Endothelial cell of umbilical vein (primary cell): Measurements from ENCODE around the gene PVRIG. TPM values are rescaled to one million over a fixed set of nuclear protein-coding genes. Genes with fewer than 3 reads are reported as not detected.

Experiments
- BruUV-seq: library from RNA; stranded (reverse); fragments of 400-500 nt; replicated peaks from 2 replicates; lab custom pipeline; 2021; lab: Mats Ljungman, UMichigan
- CTCF ChIA-PET: fragments of 300-600, 350-600 bp; sonication (Branson Sonifier 250); formaldehyde crosslinking; loops from one replicate; lab custom pipeline; 2021; ENCODE audit warnings: antibody characterized with exemption, inconsistent platforms; lab: Charles Lee
- POLR2A ChIA-PET: fragments of 300-600, 350-600 bp; sonication (Branson Sonifier 250); formaldehyde crosslinking; loops from one replicate; lab custom pipeline; 2021; ENCODE audit warnings: antibody characterized with exemption, inconsistent platforms; lab: Charles Lee
- DNase-seq: peaks from one replicate; pipeline ENCODE4 v3.0.0-alpha.2; 2011; ENCODE audit warnings: low read depth, low spot score
- FAIRE-seq: peaks from 2 replicates; lab custom pipeline; 2011; peaks lifted over from hg19 to GRCh38; lab: Jason Lieb, UNC
- H2AFZ ChIP-seq: 2 replicates; pipeline ENCODE4 v1.6.0; 2012; ENCODE audit warnings: low read depth, low read length, control low read depth, inconsistent platforms
- H3K27ac ChIP-seq: 2 replicates; pipeline ENCODE4 v1.5.1; 2011; ENCODE audit warnings: low read depth, mild to moderate bottlenecking, control low read depth, low read length, moderate library complexity; ENCODE audit not compliant: insufficient read depth
- H3K27me3 ChIP-seq, 2 experiments: 2 replicates each; pipeline versions ENCODE4 v1.6.0 to v1.6.1; 2011; ENCODE audit warnings: low read length in 2 of 2, mixed read lengths in 1 of 2; ENCODE audit not compliant: control insufficient read depth in 2 of 2, insufficient read depth in 2 of 2
- H3K36me3 ChIP-seq, 2 experiments: 2 replicates in 1 of 2; 3 replicates in 1 of 2; pipeline ENCODE4 v1.5.1; 2011; ENCODE audit warnings: low read length in 2 of 2, mild to moderate bottlenecking in 1 of 2, moderate library complexity in 1 of 2; ENCODE audit not compliant: control insufficient read depth in 2 of 2, insufficient read depth in 2 of 2; ENCODE audit errors: extremely low read depth in 1 of 2
- H3K4me1 ChIP-seq: 3 replicates; pipeline ENCODE4 v1.5.1; 2011; ENCODE audit warnings: mild to moderate bottlenecking, low read length; ENCODE audit not compliant: control insufficient read depth, insufficient read depth; ENCODE audit errors: extremely low read depth
- H3K4me2 ChIP-seq: 2 replicates; pipeline ENCODE4 v1.6.1; 2011; ENCODE audit warnings: low read length, control low read depth, mixed read lengths; ENCODE audit not compliant: insufficient read depth
- H3K4me3 ChIP-seq, 3 experiments: fragments of 200-600 bp in 1 of 3; sonication (generic), shearing (Covaris generic) in 1 of 3; replicated peaks in 1 of 3; 2 replicates each; pipeline ENCODE4 v1.5.1; 2011 to 2016; ENCODE audit warnings: control low read depth in 3 of 3, low read length in 3 of 3, mild to moderate bottlenecking in 2 of 3, inconsistent platforms in 1 of 3, low read depth in 1 of 3, moderate library complexity in 1 of 3; ENCODE audit not compliant: insufficient read depth in 1 of 3
- H3K79me2 ChIP-seq: 2 replicates; pipeline ENCODE4 v1.6.0; 2012; ENCODE audit warnings: low read length, inconsistent platforms; ENCODE audit not compliant: control insufficient read depth, insufficient read depth
- H3K9ac ChIP-seq: replicated peaks from 2 replicates; pipeline ENCODE3; 2011; ENCODE audit warnings: low read length, control low read depth; ENCODE audit not compliant: insufficient read depth; ENCODE audit errors: extremely low read depth
- H3K9me1 ChIP-seq: replicated peaks from 3 replicates; pipeline ENCODE4 v1.6.0; 2011; ENCODE audit warnings: mild to moderate bottlenecking, low read length; ENCODE audit not compliant: control insufficient read depth, insufficient read depth; ENCODE audit errors: extremely low read depth
- H3K9me3 ChIP-seq: replicated peaks from 2 replicates; pipeline ENCODE4 v1.5.1; 2012; ENCODE audit warnings: low read length, inconsistent platforms; ENCODE audit not compliant: control insufficient read depth, insufficient read depth
- H4K20me1 ChIP-seq: replicated peaks from 2 replicates; pipeline ENCODE3; 2011; ENCODE audit warnings: mild to moderate bottlenecking, low read length; ENCODE audit not compliant: control insufficient read depth, insufficient read depth; ENCODE audit errors: extremely low read depth
- FOS ChIP-seq: IDR thresholded peaks from 2 replicates; pipeline ENCODE4 v1.6.1; 2011; ENCODE audit warnings: mild to moderate bottlenecking, low read length, moderate library complexity, borderline replicate concordance; ENCODE audit not compliant: insufficient read depth
- GATA2 ChIP-seq: IDR thresholded peaks from 2 replicates; pipeline ENCODE4 v1.7.0; 2011; ENCODE audit warnings: low read depth, mild to moderate bottlenecking, moderate library complexity, mixed read lengths, low read length; ENCODE audit not compliant: insufficient read length, insufficient read depth
- JUN ChIP-seq: IDR thresholded peaks from 2 replicates; pipeline ENCODE4 v1.6.1; 2011; ENCODE audit warnings: borderline replicate concordance, low read depth; ENCODE audit not compliant: insufficient read length, insufficient read depth
- MYC ChIP-seq: IDR thresholded peaks from one replicate; pipeline ENCODE4 v1.6.1; 2011; ENCODE audit warnings: mild to moderate bottlenecking, low read depth, low read length
- POLR2AphosphoS5 ChIP-seq: IDR thresholded peaks from 2 replicates; pipeline ENCODE4 v1.6.1; 2012; ENCODE audit warnings: low read depth, mild to moderate bottlenecking, control low read depth, low read length, moderate library complexity; ENCODE audit not compliant: insufficient read depth
- dilution Hi-C: fragments of 300-500 bp; cut with MboI; formaldehyde crosslinking; loops from one replicate; pipeline ENCODE4 v1.15.0; 2019; ENCODE audit warnings: low sequenced_read_pairs; ENCODE audit not compliant: extremely low pct_ligation_motif_present
- intact Hi-C: fragments of 100-400 bp; cut with micrococcal nuclease; formaldehyde crosslinking; loops from one replicate; pipeline ENCODE4 v1.10.0; 2022
- polyA plus RNA-seq, 4 experiments: library from polyadenylated mRNA; depleted of rRNA in 3 of 4; stranded (reverse) in 3 of 4; unstranded in 1 of 4; fragments of >200 nt; gene quantifications; 2 replicates each; pipeline versions ENCODE4 v1.2.1 to v1.2.3, GENCODE V29; 2011 to 2012; ENCODE audit warnings: missing spikeins in 1 of 4
- total RNA-seq: library from RNA; stranded (reverse); gene quantifications from 2 replicates; pipeline ENCODE4 v1.2.3, GENCODE V29; 2021
- TF ChIP-seq, protein P1 (sequence below), 2 donors: IDR thresholded peaks; 1 replicate in 1 of 2; 2 replicates in 1 of 2; pipeline ENCODE4 v1.5.1; 2011; ENCODE audit warnings: low read length in 2 of 2, mild to moderate bottlenecking in 2 of 2, moderate library complexity in 2 of 2, control low read depth in 1 of 2, inconsistent platforms in 1 of 2, low read depth in 1 of 2; ENCODE audit not compliant: insufficient read depth in 1 of 2; ENCODE audit errors: extremely low read depth in 1 of 2
- TF ChIP-seq, protein P2 (sequence below): IDR thresholded peaks from 2 replicates; pipeline ENCODE4 v1.6.1; 2011; ENCODE audit not compliant: insufficient read depth, insufficient read length

PVRIG gene
- total and polyA plus RNA-seq, 2 donors (not counting 3 experiments of a cell fraction or from before 2014, with no cell fraction given), result 0.80 TPM; not detected in 1

DNA sequence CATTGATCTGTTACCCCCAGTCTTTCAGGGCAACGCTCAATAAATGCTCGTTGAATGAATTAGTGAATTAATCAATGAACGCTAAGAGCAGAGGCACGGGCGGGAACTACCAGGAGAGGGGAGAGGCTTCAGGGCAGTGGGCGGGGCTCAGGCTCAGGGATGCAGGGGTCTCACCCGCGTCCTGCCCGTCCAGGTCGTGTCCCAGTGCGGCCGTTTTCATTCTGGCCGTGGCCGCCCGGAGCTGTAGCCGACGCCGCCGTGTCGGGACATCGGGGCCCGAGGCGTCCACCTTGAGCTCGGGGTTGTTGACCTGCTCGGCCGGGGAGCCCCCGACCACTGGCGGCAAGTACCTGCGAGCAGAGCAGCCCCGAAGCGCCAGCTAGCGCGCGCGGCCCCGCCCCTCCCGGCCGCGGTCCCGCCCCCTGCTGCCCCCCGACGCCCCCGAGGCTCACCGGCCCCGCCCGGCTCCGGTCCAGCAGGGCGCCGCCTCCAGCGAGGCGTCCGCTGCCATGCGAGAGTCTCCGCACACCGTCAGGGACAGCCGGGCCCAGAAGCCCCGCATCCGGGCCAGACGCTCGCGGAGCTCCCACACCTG is 48.6 kb upstream of the PVRIG start:
- CTCF ChIA-PET, result interaction anchor here (1.4 kb wide), 1 partner anchor 11 kb away, joined by 3 read pairs; no protein-coding TSS in a partner anchor
- FAIRE-seq, result no peak
- H3K9ac ChIP-seq, result no peak overlapping the region

More for the DNA sequence above, 48.6 kb upstream of the PVRIG start:
- intact Hi-C loops (no loop called here), dilution Hi-C loops (no loop called here)
- Histone ChIP-seq H3K27ac (no peak overlapping the region), H3K9me1 (no peaks in the 10 kb centered on the region), H3K36me3 (peaks cover 0 to 3% of the 10 kb centered on the region in 2 experiments), H3K27me3 (peaks cover 4 to 13% of the 10 kb centered on the region in 2 experiments), H3K79me2 (no peaks in the 10 kb centered on the region), H3K9me3 (no peaks in the 10 kb centered on the region), H3K4me1 (peaks cover 14% of the 10 kb centered on the region), H4K20me1 (no peaks in the 10 kb centered on the region), H3K4me3 (peak overlapping the region in 1 of 3 experiments; percentile 25), H3K4me2 (no peak overlapping the region), H2AFZ (peak overlapping the region; percentile 40)
- TF ChIP-seq GATA2 (no peak), JUN (no peak), POLR2AphosphoS5 (no peak), MYC (no peak), FOS (no peak)
- TF ChIP-seq, protein P1, sequence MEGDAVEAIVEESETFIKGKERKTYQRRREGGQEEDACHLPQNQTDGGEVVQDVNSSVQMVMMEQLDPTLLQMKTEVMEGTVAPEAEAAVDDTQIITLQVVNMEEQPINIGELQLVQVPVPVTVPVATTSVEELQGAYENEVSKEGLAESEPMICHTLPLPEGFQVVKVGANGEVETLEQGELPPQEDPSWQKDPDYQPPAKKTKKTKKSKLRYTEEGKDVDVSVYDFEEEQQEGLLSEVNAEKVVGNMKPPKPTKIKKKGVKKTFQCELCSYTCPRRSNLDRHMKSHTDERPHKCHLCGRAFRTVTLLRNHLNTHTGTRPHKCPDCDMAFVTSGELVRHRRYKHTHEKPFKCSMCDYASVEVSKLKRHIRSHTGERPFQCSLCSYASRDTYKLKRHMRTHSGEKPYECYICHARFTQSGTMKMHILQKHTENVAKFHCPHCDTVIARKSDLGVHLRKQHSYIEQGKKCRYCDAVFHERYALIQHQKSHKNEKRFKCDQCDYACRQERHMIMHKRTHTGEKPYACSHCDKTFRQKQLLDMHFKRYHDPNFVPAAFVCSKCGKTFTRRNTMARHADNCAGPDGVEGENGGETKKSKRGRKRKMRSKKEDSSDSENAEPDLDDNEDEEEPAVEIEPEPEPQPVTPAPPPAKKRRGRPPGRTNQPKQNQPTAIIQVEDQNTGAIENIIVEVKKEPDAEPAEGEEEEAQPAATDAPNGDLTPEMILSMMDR (IDR thresholded peaks at IDR 0.05; ENCODE audit: extremely low read depth in 1 of 2, insufficient read depth in 1 of 2, low read depth in 1 of 2, low read length in 2 of 2), result no peak
- TF ChIP-seq, protein P2, sequence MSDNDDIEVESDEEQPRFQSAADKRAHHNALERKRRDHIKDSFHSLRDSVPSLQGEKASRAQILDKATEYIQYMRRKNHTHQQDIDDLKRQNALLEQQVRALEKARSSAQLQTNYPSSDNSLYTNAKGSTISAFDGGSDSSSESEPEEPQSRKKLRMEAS, result no peak
- POLR2A ChIA-PET, result no interaction called here
- no peak for DNase-seq
- no TSS peak for BruUV-seq
